HepG2 (cell line): ENCODE results near the gene PALM3. TPM values are rescaled to one million over a fixed set of nuclear protein-coding genes. Genes with fewer than 3 reads are reported as not detected.
A peak's percentile ranks its signal among the peaks of the same experiment; 100 is the strongest.

ENCODE experiments used
- AGO2 ChIP-seq: fragments of 200-400 bp; formaldehyde crosslinking; optimal IDR thresholded peaks from 2 replicates; pipeline ENCODE3; 2017; ENCODE audit warnings: mild to moderate bottlenecking, low read depth, low read length, moderate library complexity
- CBFB ChIP-seq: sonication (generic); formaldehyde crosslinking; IDR thresholded peaks from 2 replicates; pipeline ENCODE4 v1.4.0; 2020; ENCODE audit warnings: missing genetic modification reagents
- HDAC1 ChIP-seq: sonication (generic); formaldehyde crosslinking; IDR thresholded peaks from 2 replicates; pipeline ENCODE4 v1.5.1; 2020; ENCODE audit warnings: mild to moderate bottlenecking, missing genetic modification reagents
- IRF1 ChIP-seq: sonication (generic); formaldehyde crosslinking; IDR thresholded peaks from 2 replicates; pipeline ENCODE4 v1.4.0; 2020; ENCODE audit warnings: low read depth, mild to moderate bottlenecking, missing genetic modification reagents
- KAT7 ChIP-seq: IDR thresholded peaks from 2 replicates; pipeline ENCODE4 v1.6.1; 2018; ENCODE audit warnings: borderline replicate concordance, missing compliant biosample characterization
- MAF1 ChIP-seq: sonication (generic); formaldehyde crosslinking; IDR thresholded peaks from 2 replicates; pipeline ENCODE4 v1.5.0; 2020; ENCODE audit warnings: missing genetic modification reagents, borderline replicate concordance
- MED13 ChIP-seq: sonication (generic); formaldehyde crosslinking; IDR thresholded peaks from 2 replicates; pipeline ENCODE4 v1.5.0; 2020; ENCODE audit warnings: missing genetic modification reagents
- MXI1 ChIP-seq: IDR thresholded peaks from 3 replicates; pipeline ENCODE4 v1.6.1; 2012; ENCODE audit warnings: low read depth, low read length, inconsistent platforms, borderline replicate concordance
- NR3C1 ChIP-seq: sonication (generic); formaldehyde crosslinking; IDR thresholded peaks from 2 replicates; pipeline ENCODE4 v1.4.0; 2020; ENCODE audit warnings: missing genetic modification reagents
- RBFOX2 ChIP-seq: fragments of 200-400 bp; formaldehyde crosslinking; IDR thresholded peaks from 2 replicates; pipeline ENCODE4 v1.6.1; 2017; ENCODE audit warnings: low read depth, mild to moderate bottlenecking, low read length
- WIZ ChIP-seq: sonication (generic); formaldehyde crosslinking; IDR thresholded peaks from 2 replicates; pipeline ENCODE4 v1.5.1; 2020; ENCODE audit warnings: mild to moderate bottlenecking, missing genetic modification reagents
- ZNF142 ChIP-seq: sonication (generic); formaldehyde crosslinking; IDR thresholded peaks from 2 replicates; pipeline ENCODE4 v1.4.0; 2020; ENCODE audit warnings: missing genetic modification reagents
- ZNF383 ChIP-seq: sonication (generic); formaldehyde crosslinking; IDR thresholded peaks from 2 replicates; pipeline ENCODE4 v1.4.0; 2020; ENCODE audit warnings: missing genetic modification reagents, mild to moderate bottlenecking, borderline replicate concordance
- ZNF430 ChIP-seq: sonication (generic); formaldehyde crosslinking; IDR thresholded peaks from 2 replicates; pipeline ENCODE4 v1.9.0; 2021; ENCODE audit warnings: mild to moderate bottlenecking, missing genetic modification reagents
- ZNF646 ChIP-seq: sonication (generic); formaldehyde crosslinking; IDR thresholded peaks from 2 replicates; pipeline ENCODE4 v1.9.0; 2021; ENCODE audit warnings: mild to moderate bottlenecking, missing genetic modification reagents
- ZNF713 ChIP-seq: sonication (generic); formaldehyde crosslinking; IDR thresholded peaks from 2 replicates; pipeline ENCODE4 v1.4.0; 2020; ENCODE audit warnings: mild to moderate bottlenecking, missing genetic modification reagents
- ZNF782 ChIP-seq: sonication (generic); formaldehyde crosslinking; IDR thresholded peaks from 2 replicates; pipeline ENCODE4 v1.4.0; 2020; ENCODE audit warnings: missing genetic modification reagents, mild to moderate bottlenecking, borderline replicate concordance
- polyA plus RNA-seq, 8 experiments: library from polyadenylated mRNA; depleted of rRNA in 3 of 8; stranded (reverse) in 7 of 8; unstranded in 1 of 8; fragments of >200 nt; fragmentation: Illumina TruSeq in 4 of 8; extraction: Trizol in 4 of 8; gene quantifications; 2 replicates each; pipeline versions ENCODE4 v1.2.1 to v1.2.3, GENCODE V29; 2011 to 2016; ENCODE audit warnings: low read depth in 4 of 8, missing spikeins in 1 of 8, mixed read lengths in 1 of 8; ENCODE audit not compliant: insufficient read depth in 1 of 8
- total RNA-seq, 5 experiments: library from RNA; depleted of rRNA; stranded (reverse); fragments of >200 nt; fragmentation: Illumina TruSeq; extraction: Trizol; gene quantifications; 2 replicates each; pipeline ENCODE4 v1.2.3, GENCODE V29; 2016; ENCODE audit warnings: low read depth in 1 of 5

The PALM3 gene
- total and polyA plus RNA-seq, 2 of the 13 experiments (the other 11 are each of a cell fraction or from before 2014, with no cell fraction given) = 0.79 to 2.4 TPM

GRCh38 chr19:14073261-14073924 lies 11.5 kb upstream of the PALM3 start (continued):
- TF ChIP-seq ZNF142 (CRISPR knock-in tag) (peak; percentile 98), ZNF383 (CRISPR knock-in tag) (no peak), MAF1 (CRISPR knock-in tag) (peak; percentile 68; the same call in 1 of the 2 replicates), WIZ (CRISPR knock-in tag) (no peak), AGO2 (no peak), HDAC1 (0 out of 2 replicates have a peak, but pooled peaks have one; percentile 22), MXI1 (no peak), CBFB (CRISPR knock-in tag) (no peak), NR3C1 (CRISPR knock-in tag) (no peak), ZNF430 (CRISPR knock-in tag) (no peak), MED13 (CRISPR knock-in tag) (0 out of 2 replicates have a peak, but pooled peaks have one; percentile 33), RBFOX2 (peak; percentile 69; the same call in 1 of the 2 replicates), KAT7 (CRISPR knock-in tag) (no peak), ZNF646 (CRISPR knock-in tag) (no peak), ZNF713 (no peak), IRF1 (CRISPR knock-in tag) (no peak), ZNF782 (CRISPR knock-in tag) (no peak)
